Middle frontal gyrus (tissue), 1 donor: Measurements from ENCODE around the gene ZNF507.

Source experiments
- DNase-seq: peaks from one replicate; pipeline ENCODE4 v3.0.0-alpha.2; 2015; ENCODE audit warnings: low spot score; ENCODE audit errors: extremely low spot score

ZNF507 gene

GRCh38 chr19:32345261-32346207 is at the start of gene ZNF507:
Gene ZNF507, plus strand, starts transcription at chr19:32345610. Its CDS starts 7,221 bp downstream, at chr19:32352831.
- DNase-seq, result peak; percentile 48

- no peak for DNase-seq
Observed at GRCh38 chr19:32296694-32297093, 48.7 kb upstream of the ZNF507 start.

GRCh38 chr19:32302778-32303177 is 42.6 kb upstream of the ZNF507 start:
- no peak for DNase-seq

- DNase-seq, result no peak
Observed at GRCh38 chr19:32303193-32303592, 42.2 kb upstream of the ZNF507 start.

GRCh38 chr19:32307591-32307990 is 37.8 kb upstream of the ZNF507 start:
- DNase-seq, result no peak

- DNase-seq, result no peak
Observed at GRCh38 chr19:32308431-32309077, 36.9 kb upstream of the ZNF507 start.

GRCh38 chr19:32309711-32310390 is 35.6 kb upstream of the ZNF507 start:
- DNase-seq, result no peak

- DNase-seq, result no peak
Observed at GRCh38 chr19:32311371-32311770, 34.0 kb upstream of the ZNF507 start.

GRCh38 chr19:32313569-32314265 is 31.7 kb upstream of the ZNF507 start:
- no peak for DNase-seq

- DNase-seq, result no peak
Observed at GRCh38 chr19:32316034-32316433, 29.4 kb upstream of the ZNF507 start.

GRCh38 chr19:32317086-32317485 is 28.3 kb upstream of the ZNF507 start:
- DNase-seq, result no peak

GRCh38 chr19:32318884-32319520 is 26.4 kb upstream of the ZNF507 start:
- no peak for DNase-seq

- DNase-seq, result no peak
Observed at GRCh38 chr19:32322541-32322940, 22.9 kb upstream of the ZNF507 start.

- DNase-seq, result peak; percentile 50
Observed at GRCh38 chr19:32324631-32325285, 20.7 kb upstream of the ZNF507 start.

GRCh38 chr19:32330213-32330857 is 15.1 kb upstream of the ZNF507 start:
- DNase-seq, result no peak

- DNase-seq, result no peak
Observed at GRCh38 chr19:32333227-32333626, 12.2 kb upstream of the ZNF507 start.

- DNase-seq, result no peak
Observed at GRCh38 chr19:32336259-32337083, 8.9 kb upstream of the ZNF507 start.

GRCh38 chr19:32337084-32337808 is 8.2 kb upstream of the ZNF507 start:
- DNase-seq, result no peak
